GM18870 (cell line): Measurements from ENCODE around the gene CD300E.
"Not testable (repeated sequence)": the region's sequence is repeated elsewhere in the genome, so short reads cannot be mapped to it uniquely, and the experiment has no call there.

Source experiments
- ATAC-seq: cut with Tn5 transposase; IDR thresholded peaks from one replicate; pipeline ENCODE4 v1.9.1; 2021; ENCODE audit warnings: moderate library complexity; ENCODE audit not compliant: unreplicated experiment

Gene CD300E

GRCh38 chr17:74636541-74637085, 13.1 kb upstream of the CD300E start:
- not testable (repeated sequence) for ATAC-seq

- no peak for ATAC-seq
These were observed 11.9 kb upstream of the CD300E start for GRCh38 chr17:74635418-74635817.

- ATAC-seq, result no peak
These were observed 9.8 kb upstream of the CD300E start for GRCh38 chr17:74633326-74633725.

GRCh38 chr17:74632617-74633016, 9.1 kb upstream of the CD300E start:
- no peak for ATAC-seq

GRCh38 chr17:74631468-74632450, 8.2 kb upstream of the CD300E start:
- ATAC-seq, result no peak

- not testable (repeated sequence) for ATAC-seq
These were observed 6.7 kb upstream of the CD300E start for GRCh38 chr17:74630251-74630650.

GRCh38 chr17:74625661-74626060, 2.1 kb upstream of the CD300E start:
- ATAC-seq, result no peak

- ATAC-seq, result no peak
These were observed 593 bp upstream of the CD300E start for GRCh38 chr17:74624131-74624530.

- ATAC-seq, result no peak
These were observed 4.4 kb downstream of the CD300E start for GRCh38 chr17:74619077-74619673.

- ATAC-seq, result no peak
These were observed 5.1 kb downstream of the CD300E start for GRCh38 chr17:74618451-74618850.

GRCh38 chr17:74616696-74617095, 6.8 kb downstream of the CD300E start:
- ATAC-seq, result no peak

- ATAC-seq, result no peak
These were observed 11.5 kb downstream of the CD300E start for GRCh38 chr17:74612046-74612445.

GRCh38 chr17:74610108-74610507, 13.4 kb downstream of the CD300E start:
- no peak for ATAC-seq

- ATAC-seq, result no peak
These were observed 15.0 kb downstream of the CD300E start for GRCh38 chr17:74608511-74608910.

- no peak for ATAC-seq
These were observed 16.3 kb downstream of the CD300E start for GRCh38 chr17:74607221-74607620.

- no peak for ATAC-seq
These were observed 17.5 kb downstream of the CD300E start for GRCh38 chr17:74606050-74606449.

GRCh38 chr17:74605361-74605760, 18.2 kb downstream of the CD300E start:
- no peak for ATAC-seq

GRCh38 chr17:74604761-74605160, 18.8 kb downstream of the CD300E start:
- no peak for ATAC-seq

- no peak for ATAC-seq
These were observed 19.3 kb downstream of the CD300E start for GRCh38 chr17:74604200-74604599.

- ATAC-seq, result no peak
These were observed 19.8 kb downstream of the CD300E start for GRCh38 chr17:74603746-74604145.

- ATAC-seq, result no peak
These were observed 20.4 kb downstream of the CD300E start for GRCh38 chr17:74603037-74603635.
